ENCODE data around the gene SLC44A5.
"Not testable (repeated sequence)": the region's sequence is repeated elsewhere in the genome, so short reads cannot be mapped to it uniquely, and the experiment has no call there.

SLC44A5 gene

DNA sequence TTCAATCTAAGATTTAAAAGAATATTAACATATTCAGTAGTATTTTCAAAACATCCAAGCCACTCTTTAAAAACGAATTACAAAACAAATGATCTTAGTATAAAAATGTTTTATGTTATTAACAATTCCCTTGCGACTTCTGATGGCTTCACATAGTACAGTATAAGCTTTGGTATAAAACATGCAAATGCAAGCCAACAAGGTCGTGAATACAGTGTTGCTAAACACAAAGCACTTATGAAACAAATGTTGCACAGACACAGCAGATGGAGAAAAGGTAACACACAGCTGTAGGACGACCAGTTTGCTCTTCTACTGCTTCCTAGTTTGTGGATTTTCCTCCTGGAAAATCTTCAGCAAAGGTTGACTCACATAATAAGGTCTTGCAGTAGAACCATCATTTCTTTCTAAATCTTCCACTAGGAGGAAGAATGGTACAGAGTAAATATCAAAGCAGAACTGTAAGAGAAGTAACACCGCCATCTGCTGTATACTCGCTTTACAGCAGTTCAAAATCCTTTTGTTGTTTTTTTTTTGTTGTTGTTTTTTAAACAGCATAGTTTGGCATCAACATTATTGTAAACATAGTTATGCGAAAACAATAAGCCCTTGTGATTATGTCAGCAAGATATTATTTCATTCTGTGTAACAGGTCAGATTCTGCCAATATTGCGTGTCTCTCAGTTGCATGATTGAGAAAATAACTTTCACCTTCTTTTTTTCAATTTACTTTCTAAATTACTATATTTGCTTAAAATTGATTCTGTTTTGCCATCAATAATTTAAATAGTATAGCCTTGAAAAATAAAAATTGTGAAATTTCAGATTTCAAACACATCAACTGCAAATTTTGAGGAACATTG, 407.3 kb downstream of the SLC44A5 start:
- DNase-seq (ENCODE audit: low read depth in 2 of 3, low spot score in 2 of 3): no peak

DNA sequence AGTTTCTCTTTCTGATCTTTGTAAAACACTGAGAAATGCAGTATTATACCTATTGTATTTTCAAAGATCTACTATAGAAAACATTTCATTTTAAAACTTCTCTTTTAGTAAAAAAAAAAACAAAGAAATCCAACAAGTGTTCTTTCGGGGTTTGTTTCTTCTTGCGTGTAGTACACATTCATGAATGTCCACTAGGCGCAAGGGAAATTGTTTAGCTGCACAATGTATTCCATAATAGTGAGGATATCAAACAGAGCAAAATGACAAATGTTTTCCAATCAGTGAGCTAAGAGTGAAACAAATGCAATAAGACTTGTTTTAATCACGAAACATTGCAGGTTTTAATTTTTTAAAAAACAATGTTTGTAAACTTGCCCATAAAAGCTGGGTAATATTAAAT, 408.2 kb downstream of the SLC44A5 start:
- DNase-seq (ENCODE audit: low read depth in 2 of 3, low spot score in 2 of 3): no peak

DNA sequence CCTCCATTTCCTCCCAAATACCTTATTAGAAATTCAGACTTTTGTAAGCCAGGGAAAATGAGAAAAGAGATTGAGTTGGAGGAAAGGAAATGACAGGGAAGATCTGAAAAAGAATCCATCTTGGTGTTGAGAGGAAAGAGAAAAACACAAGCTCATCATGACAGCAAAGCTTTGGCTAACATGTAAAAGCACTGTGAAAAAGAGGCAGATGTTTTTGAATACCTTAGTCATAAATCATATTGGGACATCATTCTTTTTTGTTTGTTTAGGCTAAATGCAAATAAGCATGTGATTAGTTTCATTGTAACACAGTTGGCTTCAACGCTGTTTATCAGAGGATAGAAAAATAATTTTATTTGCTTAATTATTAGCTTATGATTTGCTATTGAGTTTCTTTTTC, 412.2 kb downstream of the SLC44A5 start:
- no peak for DNase-seq (ENCODE audit: low read depth in 2 of 3, low spot score in 2 of 3)

DNA sequence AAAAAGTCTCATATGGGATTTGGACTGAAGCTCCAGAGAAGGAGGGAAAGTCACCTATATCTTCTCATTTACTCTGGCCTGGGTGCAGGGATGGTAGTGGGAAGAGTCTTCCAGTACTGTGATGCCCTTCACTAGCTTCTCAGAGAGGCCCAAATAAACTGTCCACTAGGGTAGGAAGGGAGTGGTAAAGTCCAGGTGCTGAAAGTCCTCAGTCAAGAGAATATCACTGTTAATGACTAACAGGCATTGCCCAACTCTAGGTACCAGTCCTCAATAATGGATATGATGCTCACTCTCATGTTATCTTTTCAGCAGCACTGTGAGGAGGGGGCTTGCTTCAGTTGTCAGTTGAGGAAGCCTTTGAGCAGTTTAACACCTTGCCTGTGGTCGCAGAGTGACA, 412.8 kb downstream of the SLC44A5 start:
- no peak for DNase-seq (ENCODE audit: low read depth in 2 of 3, low spot score in 2 of 3)

DNA sequence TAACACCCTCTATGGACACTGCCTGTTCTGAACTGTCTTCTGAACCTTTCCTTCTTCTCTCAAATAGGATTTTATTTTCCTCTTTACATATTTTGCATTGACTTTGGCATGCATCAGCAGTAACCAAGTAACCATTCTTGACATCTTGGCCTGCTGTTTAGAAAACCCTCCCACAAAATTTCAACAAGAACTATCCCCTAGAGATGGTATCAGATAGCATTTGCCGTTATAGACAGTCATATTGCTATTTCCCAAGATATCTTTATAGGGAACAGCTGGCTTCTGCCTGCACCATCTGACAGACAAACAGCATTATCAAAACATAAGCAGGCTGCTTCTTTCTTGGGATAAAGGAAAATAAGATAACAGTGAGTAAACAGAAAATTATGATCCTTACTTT, 422.0 kb downstream of the SLC44A5 start:
- DNase-seq (ENCODE audit: low read depth in 2 of 3, low spot score in 2 of 3): no peak

DNA sequence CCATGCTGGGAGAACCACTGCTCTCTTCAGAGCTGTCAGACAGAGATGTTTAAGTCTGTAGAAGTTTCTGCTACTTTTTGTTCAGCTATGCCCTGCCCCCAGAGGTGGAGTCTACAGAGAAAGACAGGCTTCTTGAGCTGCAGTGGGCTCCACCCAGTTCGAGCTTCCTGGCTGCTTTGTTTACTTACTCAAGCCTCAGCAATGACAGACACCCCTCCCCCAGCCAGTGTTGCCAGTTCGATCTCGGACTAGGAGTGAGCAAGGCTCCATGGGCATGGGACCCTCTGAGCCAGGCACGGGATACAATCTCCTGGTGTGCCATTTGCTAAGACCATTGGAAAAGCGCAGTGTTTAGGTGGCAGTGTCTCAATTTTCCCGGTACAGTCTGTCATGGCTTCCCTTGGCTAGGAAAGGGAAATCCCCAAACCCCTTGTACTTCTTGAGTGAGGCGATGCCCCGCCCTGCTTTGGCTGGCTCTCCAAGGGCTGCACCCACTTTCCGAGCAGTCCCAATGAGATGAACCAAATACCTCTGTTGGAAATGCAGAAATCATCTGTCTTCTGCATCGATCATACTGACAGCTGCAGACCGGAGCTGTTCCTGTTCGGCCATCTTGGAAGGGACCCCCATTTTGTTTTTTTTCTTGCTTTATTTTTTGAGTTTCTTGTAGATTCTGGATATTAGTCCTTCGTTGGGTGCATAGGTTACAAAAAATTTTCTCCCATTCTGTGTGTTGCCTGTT, 429.5 kb downstream of the SLC44A5 start:
- DNase-seq (ENCODE audit: low read depth in 2 of 3, low spot score in 2 of 3): not testable (repeated sequence)

DNA sequence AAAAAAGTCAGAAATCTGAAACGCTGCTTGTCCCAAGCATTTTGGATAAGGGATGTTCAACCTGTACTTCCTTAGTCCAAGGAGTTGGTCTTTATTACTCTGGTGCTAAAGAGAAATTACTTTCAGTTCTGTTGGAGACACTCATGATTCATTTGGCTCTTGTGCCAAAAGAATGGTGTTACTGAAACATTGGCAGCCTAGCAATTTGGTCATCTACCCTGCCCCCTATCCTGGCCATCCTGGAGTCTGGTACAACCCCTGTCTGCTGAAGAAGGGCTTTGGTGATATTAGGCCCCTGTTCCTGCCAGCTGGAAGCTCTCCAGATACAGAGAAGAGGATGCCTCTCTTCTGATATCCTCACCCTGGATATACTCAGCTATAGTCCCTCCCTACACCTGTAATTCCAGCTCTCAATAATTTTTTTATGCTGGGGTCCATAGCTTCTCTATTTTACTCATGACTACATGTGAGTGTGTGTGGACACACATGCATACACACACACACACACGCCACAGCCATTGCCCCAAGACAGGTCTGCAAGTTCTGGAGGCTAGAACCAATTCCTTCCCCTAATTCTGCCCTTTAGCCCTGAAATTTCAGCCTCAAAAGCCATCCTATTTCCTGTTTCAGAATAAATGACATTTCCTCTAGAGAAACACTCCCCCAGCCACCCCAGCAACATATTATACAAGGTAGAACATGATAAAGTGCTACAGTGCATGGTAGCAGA, 436.7 kb downstream of the SLC44A5 start:
- DNase-seq (ENCODE audit: low read depth in 2 of 3, low spot score in 2 of 3): no peak

DNA sequence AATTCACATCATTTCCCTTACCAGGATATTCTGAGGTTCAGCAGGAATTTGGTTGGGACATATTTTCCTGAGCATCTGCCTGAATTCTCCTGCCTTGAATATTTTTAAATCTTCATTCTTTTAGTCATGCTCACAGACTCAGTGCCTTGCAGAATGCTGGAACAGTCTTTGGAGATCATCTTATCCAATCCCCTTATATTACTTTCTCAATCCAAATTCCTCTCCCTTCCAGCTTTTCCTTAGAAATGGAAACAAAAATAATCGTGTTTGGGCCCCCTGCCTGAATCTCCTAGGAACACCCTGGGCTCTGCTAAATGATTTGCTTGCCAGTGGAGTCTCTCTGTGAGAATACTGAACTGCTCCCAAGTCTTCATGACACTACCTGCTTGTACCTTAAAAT, 438.4 kb downstream of the SLC44A5 start:
- no peak for DNase-seq (ENCODE audit: low read depth in 2 of 3, low spot score in 2 of 3)

DNA sequence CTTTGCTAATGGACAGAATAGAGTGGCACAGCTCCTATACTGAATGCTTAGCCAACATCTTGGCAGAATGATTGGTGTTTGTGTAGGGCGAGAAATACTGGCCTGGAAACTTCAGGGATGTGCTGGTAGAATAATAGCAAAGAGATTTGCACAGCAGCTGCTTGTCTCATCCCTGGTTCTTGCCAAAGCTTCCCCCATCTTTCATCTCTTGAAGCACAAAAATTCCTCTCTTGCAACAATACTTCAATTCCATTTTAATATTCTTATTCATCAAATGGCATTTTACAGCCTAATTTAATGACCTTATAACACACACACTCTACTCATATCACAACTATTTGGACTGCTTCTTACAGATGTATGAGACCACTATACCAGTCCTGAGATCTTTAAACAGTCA, 439.0 kb downstream of the SLC44A5 start:
- DNase-seq (ENCODE audit: low read depth in 2 of 3, low spot score in 2 of 3): no peak

DNA sequence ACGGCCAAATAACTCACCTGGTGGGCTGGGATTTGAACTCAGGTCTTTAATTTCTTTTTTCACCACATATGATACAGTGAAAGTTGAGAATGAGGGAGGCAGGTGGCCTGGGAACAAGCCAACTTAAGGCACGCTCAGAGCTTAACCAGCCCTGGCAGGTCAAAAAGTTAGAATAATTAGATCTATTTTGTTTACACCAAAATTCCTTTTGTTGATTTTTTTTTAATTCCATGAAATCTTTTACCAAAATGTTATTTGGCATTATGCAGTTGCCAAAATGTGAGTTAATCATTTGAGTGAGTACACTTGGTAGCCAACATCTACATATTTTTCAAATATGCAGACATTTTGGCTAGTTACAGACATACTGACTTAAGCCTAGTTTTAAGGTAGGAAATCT, 439.9 kb downstream of the SLC44A5 start:
- DNase-seq (ENCODE audit: low read depth in 2 of 3, low spot score in 2 of 3): no peak

DNA sequence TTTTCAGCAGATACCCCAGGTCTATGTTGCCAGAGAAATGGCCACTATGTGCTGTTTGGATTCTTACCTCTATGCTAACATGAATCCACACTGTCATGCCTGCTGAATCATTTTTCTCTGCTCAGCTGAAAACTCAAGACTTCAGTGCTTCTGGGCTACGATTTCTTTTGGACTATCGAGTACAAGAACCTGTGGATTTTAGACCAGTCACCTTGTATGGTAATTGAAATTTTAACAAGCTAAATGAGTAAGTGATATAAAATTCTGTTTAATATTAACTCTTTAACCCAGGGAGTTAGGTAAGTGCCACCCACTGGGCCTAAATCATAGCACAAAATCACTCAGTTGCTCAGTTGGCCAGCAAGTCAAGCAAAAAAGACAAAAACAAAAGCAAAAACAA, 440.9 kb downstream of the SLC44A5 start:
- DNase-seq (ENCODE audit: low read depth in 2 of 3, low spot score in 2 of 3): no peak

DNA sequence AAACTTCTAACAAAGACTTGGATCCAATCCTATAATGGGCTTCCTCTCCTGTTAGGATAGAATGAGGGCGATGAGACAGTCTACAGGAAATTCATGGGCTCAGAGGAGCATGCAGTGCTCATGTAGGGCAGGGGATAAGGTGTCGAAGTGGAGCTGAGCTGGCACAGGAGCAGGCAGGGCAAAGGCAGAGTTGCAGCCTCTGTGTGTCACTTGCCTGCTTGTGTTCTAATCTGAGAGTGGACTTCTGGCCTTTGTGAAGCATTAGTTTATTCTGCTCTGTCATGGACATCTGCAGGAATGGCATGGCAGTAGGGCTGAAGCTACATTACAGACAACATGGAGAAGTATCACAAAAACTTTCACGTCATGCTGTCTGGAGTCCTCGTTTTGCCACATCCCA, 444.1 kb downstream of the SLC44A5 start:
- DNase-seq (ENCODE audit: low read depth in 2 of 3, low spot score in 2 of 3): no peak

DNA sequence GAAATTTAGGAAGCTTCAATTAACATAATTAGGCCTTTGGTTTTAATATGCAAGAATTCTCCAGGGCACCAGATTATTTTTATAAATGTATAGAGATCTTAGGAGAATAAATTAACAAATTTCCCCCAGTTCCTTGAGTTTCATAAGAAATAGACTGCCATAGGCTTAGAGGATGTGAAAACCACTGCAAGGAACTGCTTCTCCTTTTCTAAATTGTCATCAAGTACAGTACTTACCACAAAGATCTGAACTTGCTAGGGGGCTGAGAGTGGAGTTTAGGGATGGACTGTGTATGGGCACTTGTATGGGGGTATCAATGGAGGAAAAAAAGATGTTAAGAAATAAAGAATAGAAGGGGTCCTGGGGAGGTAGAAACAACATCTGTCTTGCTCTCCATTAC, 445.6 kb downstream of the SLC44A5 start:
- DNase-seq (ENCODE audit: low read depth in 2 of 3, low spot score in 2 of 3): no peak

DNA sequence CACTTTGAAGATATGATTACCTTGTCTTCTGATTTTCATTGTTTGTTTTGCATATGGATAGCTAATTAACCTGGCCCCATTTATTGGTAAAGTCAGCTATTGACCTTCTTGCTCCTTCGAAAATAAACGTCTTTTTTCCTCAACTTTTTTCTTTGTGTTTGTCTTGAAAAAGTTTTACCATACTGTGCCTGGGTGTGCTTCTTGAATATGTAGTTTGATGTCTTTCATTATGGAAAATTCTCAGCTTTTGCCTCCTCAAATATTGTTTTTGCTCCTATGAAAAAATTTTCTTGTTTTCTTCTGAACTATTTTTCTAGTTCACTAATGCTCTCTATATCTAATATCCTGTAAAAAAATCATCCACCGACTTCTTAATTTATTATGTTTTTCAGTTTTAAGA, 451.8 kb downstream of the SLC44A5 start:
- DNase-seq (ENCODE audit: low read depth in 2 of 3, low spot score in 2 of 3): no peak
